ENCODE data around the gene MARCHF3.
"Not testable (repeated sequence)": the region's sequence is repeated elsewhere in the genome, so short reads cannot be mapped to it uniquely, and the experiment has no call there.

MARCHF3 gene

GRCh38 chr5:126949475-126949874, 80.9 kb downstream of the MARCHF3 start:
- DNase-seq = no peak

- no peak for DNase-seq
Observed at GRCh38 chr5:126948453-126948852, 81.9 kb downstream of the MARCHF3 start.

DNA sequence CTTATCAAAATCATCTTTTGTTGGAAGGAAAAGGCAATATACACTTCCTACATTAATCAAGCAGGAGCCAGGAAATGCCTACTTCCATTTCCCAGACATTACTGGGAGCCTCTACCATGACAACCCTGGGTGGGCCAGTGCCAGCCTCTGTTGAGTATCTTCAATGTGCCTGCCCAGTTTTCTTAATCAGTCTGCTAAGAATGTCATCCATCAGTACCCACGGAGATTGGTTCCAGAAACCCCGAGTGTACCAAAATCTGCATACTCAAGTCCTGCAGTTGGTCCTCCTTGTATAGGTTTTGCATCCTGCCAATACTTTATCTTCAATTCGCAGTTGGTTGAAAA, 82.4 kb downstream of the MARCHF3 start:
- DNase-seq = no peak

GRCh38 chr5:126947146-126948010, 83.0 kb downstream of the MARCHF3 start:
- DNase-seq = no peak

GRCh38 chr5:126942908-126943307, 87.5 kb downstream of the MARCHF3 start:
- DNase-seq = not testable (repeated sequence)

DNA sequence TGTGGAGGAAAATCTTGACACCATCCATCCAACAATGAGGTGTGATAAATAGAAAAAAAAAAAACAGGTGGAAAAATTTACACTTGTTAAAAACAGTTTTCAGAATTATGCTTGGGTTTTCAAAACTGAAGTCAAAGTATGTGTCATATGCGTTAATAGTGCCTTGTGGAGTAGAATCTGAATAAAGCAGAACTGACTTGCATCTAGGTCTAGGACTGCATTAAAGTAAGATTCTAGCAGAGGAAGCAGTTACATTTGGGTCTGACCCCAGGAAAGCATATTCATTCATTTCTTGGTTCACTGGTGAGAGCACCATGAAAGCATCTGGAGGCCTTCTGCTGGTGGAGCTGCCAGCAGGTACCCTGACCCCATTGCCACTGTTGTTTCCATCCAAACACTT, 89.0 kb downstream of the MARCHF3 start:
- no peak for DNase-seq

GRCh38 chr5:126939887-126940286, 90.5 kb downstream of the MARCHF3 start:
- no peak for DNase-seq

DNA sequence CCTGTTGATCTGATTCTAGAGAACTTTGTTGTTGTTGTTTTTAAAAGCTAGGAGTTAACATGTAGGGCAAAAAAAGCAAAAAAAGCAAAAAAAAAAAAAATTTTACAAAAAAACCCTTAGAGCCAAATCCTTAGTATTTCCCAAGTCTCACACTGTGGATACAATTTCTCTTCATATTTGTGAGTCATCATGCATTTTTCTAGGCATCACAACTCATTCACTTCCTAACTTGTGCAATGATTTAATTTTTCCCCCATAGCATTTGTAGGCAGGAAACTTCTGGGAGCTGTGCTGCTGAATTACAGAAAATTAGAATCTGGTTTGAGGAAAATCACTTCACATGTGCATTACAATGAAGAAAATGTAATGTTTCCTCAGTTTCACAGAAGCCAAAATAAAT, 91.9 kb downstream of the MARCHF3 start:
- DNase-seq = no peak

DNA sequence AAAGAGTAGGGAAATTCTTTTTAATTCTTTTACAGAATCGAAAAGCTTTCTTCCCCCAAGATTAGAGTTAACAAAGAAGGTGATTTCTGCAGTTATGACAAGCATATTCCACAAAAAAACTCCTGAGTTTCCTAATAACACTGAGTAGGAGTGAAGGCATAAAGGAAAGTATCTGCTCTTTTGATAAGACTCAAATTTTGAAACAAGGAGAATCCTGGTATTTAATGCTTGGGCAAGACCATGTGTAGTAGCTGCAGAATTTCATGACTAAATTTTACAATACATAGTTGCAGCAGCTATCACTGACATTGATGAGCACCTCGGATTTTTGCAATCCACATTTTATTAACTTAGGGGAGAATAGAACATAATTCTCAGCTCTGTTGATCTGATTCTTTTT, 92.6 kb downstream of the MARCHF3 start:
- no peak for DNase-seq

- DNase-seq = no peak
Observed at GRCh38 chr5:126936775-126937418, 93.5 kb downstream of the MARCHF3 start.

- no peak for DNase-seq
Observed at GRCh38 chr5:126931963-126932660, 98.2 kb downstream of the MARCHF3 start.

- no peak for DNase-seq
Observed at GRCh38 chr5:126928041-126928440, 102.3 kb downstream of the MARCHF3 start.

GRCh38 chr5:126927429-126927828, 102.9 kb downstream of the MARCHF3 start:
- no peak for DNase-seq

DNA sequence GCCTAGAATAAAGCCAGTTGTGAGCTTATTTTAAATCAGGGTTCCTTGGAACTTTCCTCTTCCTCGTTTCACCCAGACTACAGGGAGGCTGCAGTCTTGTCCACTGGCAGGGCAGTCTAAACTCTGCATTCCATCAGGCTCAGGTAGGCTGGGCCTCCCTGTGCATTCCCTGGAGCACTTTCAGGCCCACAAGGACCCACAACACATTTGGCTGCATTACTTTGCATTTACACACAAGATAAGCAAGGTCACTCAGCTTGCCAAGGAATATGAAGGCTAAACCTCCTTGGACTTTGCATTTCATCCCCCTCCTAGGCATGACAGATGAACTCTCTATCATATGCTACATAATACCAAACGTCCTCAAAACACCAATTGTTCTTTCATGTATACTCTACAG, 104.2 kb downstream of the MARCHF3 start:
- DNase-seq = no peak

GRCh38 chr5:126925482-126925881, 104.9 kb downstream of the MARCHF3 start:
- DNase-seq = no peak

- DNase-seq = no peak
Observed at GRCh38 chr5:126924331-126925033, 105.9 kb downstream of the MARCHF3 start.

- no peak for DNase-seq
Observed at GRCh38 chr5:126921241-126922091, 108.9 kb downstream of the MARCHF3 start.

- no peak for DNase-seq
Observed at GRCh38 chr5:126920291-126920690, 110.1 kb downstream of the MARCHF3 start.

- no peak for DNase-seq
Observed at GRCh38 chr5:126919566-126919965, 110.8 kb downstream of the MARCHF3 start.

GRCh38 chr5:126918615-126918957, 111.8 kb downstream of the MARCHF3 start:
- DNase-seq = no peak

DNA sequence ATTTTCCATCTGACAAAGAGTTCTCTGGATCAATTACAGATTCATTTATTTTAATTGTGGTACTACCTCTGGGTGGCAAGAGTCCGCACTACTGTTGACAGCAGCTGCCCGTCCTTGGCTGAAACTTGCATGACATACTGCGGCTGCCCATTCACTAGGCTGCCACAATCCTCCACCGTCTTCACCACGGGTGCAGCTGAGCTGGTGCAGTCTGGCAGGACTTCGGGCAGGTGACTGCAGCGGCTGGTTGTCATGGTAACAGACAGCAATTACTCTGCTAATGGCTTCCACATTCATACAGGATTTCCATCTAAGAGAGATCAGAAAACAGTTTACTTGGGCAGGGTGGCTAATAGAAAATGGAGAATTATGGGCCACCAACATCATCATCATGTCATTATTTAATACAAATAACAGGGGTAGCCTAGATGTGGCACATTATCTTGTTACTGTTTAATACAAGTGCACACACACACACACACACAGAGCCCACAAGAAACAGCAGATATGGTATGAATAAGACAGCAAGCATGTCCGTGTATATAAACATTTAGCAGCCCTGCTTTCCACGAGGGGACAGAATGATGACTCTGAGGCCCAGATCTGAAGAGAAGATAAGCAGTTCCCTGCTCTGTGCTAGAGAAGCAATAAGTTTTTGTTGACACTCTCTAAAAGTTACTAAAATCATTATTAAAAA, 112.3 kb downstream of the MARCHF3 start:
- DNase-seq = no peak

DNA sequence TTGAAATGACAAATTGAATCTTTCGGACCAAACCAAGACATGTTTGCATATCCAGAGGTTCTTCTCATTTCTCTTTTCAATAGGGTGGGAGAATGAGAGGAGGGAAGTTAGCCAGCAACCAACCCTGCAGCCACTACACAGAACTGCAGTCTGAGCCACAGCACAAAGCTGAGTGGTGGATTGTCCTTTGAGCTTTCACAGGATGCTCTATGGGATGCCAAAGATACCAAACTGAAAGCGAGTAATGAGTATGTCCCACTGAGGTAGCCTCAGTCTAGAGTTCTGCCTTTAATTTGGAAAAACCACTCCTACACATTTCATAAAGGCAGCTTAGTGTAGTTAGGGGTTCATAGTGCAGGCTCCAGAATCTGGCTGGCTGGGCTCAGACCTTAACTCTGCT, 114.9 kb downstream of the MARCHF3 start:
- DNase-seq = no peak

Measured in hippocampal formation (tissue), 2 donors.